ENCODE measurements around the gene APBA1.

GRCh38 chr9:69559126-69559525 is 113.0 kb downstream of the APBA1 start:
- TF ChIP-seq POLR2A (IDR thresholded peaks at IDR 0.05) (no peak), CTCF (IDR thresholded peaks at IDR 0.05) (no peak)
